Trophoblast cell (in vitro differentiated cells and primary cell): ENCODE data around the gene SLC39A9.

ENCODE experiments used
- DNase-seq, 2 donors: peaks; one replicate each; pipeline ENCODE4 v3.0.0-alpha.2; 2016
- H2AFZ ChIP-seq: 2 replicates; pipeline ENCODE4 v1.6.1; 2013; ENCODE audit warnings: low read length, moderate library complexity, mild to moderate bottlenecking; ENCODE audit not compliant: insufficient read depth, poor library complexity
- H2AK5ac ChIP-seq: 2 replicates; pipeline ENCODE4 v1.6.1; 2013; ENCODE audit warnings: mild to moderate bottlenecking, low read length
- H2BK120ac ChIP-seq: 2 replicates; pipeline ENCODE4 v1.6.1; 2013; ENCODE audit warnings: low read length, mild to moderate bottlenecking, moderate library complexity; ENCODE audit not compliant: insufficient read depth, poor library complexity
- H2BK12ac ChIP-seq: 2 replicates; pipeline ENCODE4 v1.6.1; 2013; ENCODE audit warnings: mild to moderate bottlenecking, low read length, moderate library complexity
- H2BK5ac ChIP-seq: 2 replicates; pipeline ENCODE4 v1.6.1; 2013; ENCODE audit warnings: low read length, low read depth, moderate library complexity, mild to moderate bottlenecking; ENCODE audit not compliant: poor library complexity
- H3K14ac ChIP-seq: 2 replicates; pipeline ENCODE4 v1.6.1; 2013; ENCODE audit warnings: mild to moderate bottlenecking, low read length
- H3K18ac ChIP-seq: 2 replicates; pipeline ENCODE4 v1.6.1; 2013; ENCODE audit warnings: mild to moderate bottlenecking, low read length
- H3K23ac ChIP-seq: 2 replicates; pipeline ENCODE4 v1.6.1; 2013; ENCODE audit warnings: low read length
- H3K27ac ChIP-seq: 2 replicates; pipeline ENCODE4 v1.5.1; 2013; ENCODE audit warnings: low read depth, mild to moderate bottlenecking, inconsistent platforms, low read length, moderate library complexity
- H3K27me3 ChIP-seq: 2 replicates; pipeline ENCODE4 v1.6.1; 2013; ENCODE audit warnings: inconsistent platforms, mild to moderate bottlenecking, low read length, moderate library complexity; ENCODE audit not compliant: insufficient read depth
- H3K36me3 ChIP-seq, 2 experiments: 1 replicate in 1 of 2; 2 replicates in 1 of 2; pipeline ENCODE4 v1.6.1; 2013; ENCODE audit warnings: low read length in 2 of 2, mild to moderate bottlenecking in 2 of 2, moderate library complexity in 1 of 2; ENCODE audit not compliant: insufficient read depth in 2 of 2, control insufficient read depth in 1 of 2
- H3K4ac ChIP-seq: 2 replicates; pipeline ENCODE4 v1.6.1; 2013; ENCODE audit warnings: low read depth, mild to moderate bottlenecking, low read length, moderate library complexity
- H3K4me1 ChIP-seq, 2 experiments: 1 replicate in 1 of 2; 2 replicates in 1 of 2; pipeline ENCODE4 v1.6.1; 2013; ENCODE audit warnings: low read length in 2 of 2, mild to moderate bottlenecking in 2 of 2, moderate library complexity in 1 of 2; ENCODE audit not compliant: insufficient read depth in 2 of 2, control insufficient read depth in 1 of 2
- H3K4me2 ChIP-seq: 2 replicates; pipeline ENCODE4 v1.6.1; 2013; ENCODE audit warnings: inconsistent platforms, mild to moderate bottlenecking, low read length, moderate library complexity
- H3K4me3 ChIP-seq: 2 replicates; pipeline ENCODE4 v1.5.1; 2013; ENCODE audit warnings: mild to moderate bottlenecking, low read depth, low read length, inconsistent platforms
- H3K79me1 ChIP-seq: one replicate; pipeline ENCODE4 v1.6.1; 2013; ENCODE audit warnings: low read length
- H3K79me2 ChIP-seq: 2 replicates; pipeline ENCODE4 v1.6.1; 2013; ENCODE audit warnings: low read length, mild to moderate bottlenecking; ENCODE audit not compliant: control insufficient read depth, insufficient read depth, poor library complexity
- H3K9ac ChIP-seq: 2 replicates; pipeline ENCODE4 v1.6.1; 2013; ENCODE audit warnings: mild to moderate bottlenecking, low read length
- H3K9me3 ChIP-seq: 2 replicates; pipeline ENCODE4 v1.6.1; 2013; ENCODE audit warnings: low read depth, mild to moderate bottlenecking, control low read depth, inconsistent platforms, low read length; ENCODE audit not compliant: insufficient read depth
- H4K12ac ChIP-seq: 2 replicates; pipeline ENCODE4 v1.6.1; 2013; ENCODE audit warnings: low read depth, mild to moderate bottlenecking, low read length, moderate library complexity
- H4K8ac ChIP-seq: 2 replicates; pipeline ENCODE4 v1.6.1; 2013; ENCODE audit warnings: low read depth, mild to moderate bottlenecking, low read length, moderate library complexity
- H4K91ac ChIP-seq: one replicate; pipeline ENCODE4 v1.6.1; 2013; ENCODE audit warnings: low read depth, mild to moderate bottlenecking, low read length, moderate library complexity
- WGBS: extraction: QIAGEN DNeasy Blood & Tissue Kit; methylation state at CpG from one replicate; pipeline ENCODE4 v1.1.7; 2013; ENCODE audit warnings: missing lambda C conversion rate; ENCODE audit not compliant: insufficient read length, insufficient coverage; ENCODE audit errors: extremely low coverage; 5-methylcytosine and 5-hydroxymethylcytosine counted together

The SLC39A9 gene

GRCh38 chr14:69449216-69449615 lies 50.7 kb downstream of the SLC39A9 start:
- no peaks in the 10 kb centered on the region for H3K27me3 ChIP-seq
- H4K12ac ChIP-seq = no peak overlapping the region
- H3K4me2 ChIP-seq = no peak overlapping the region
- H3K27ac ChIP-seq = no peak overlapping the region
- no peak overlapping the region for H2BK120ac ChIP-seq
- H4K91ac ChIP-seq = no peak overlapping the region
- H3K9me3 ChIP-seq = no peaks in the 10 kb centered on the region
- DNase-seq = peak; percentile 67 to 85
- H3K9ac ChIP-seq = no peak overlapping the region
- H2AK5ac ChIP-seq = no peak overlapping the region
- no peak overlapping the region for H3K23ac ChIP-seq
- H3K79me2 ChIP-seq = no peaks in the 10 kb centered on the region
- H3K79me1 ChIP-seq = no peaks in the 10 kb centered on the region
- H3K4me1 ChIP-seq = no peaks in the 10 kb centered on the region
- no peak overlapping the region for H3K14ac ChIP-seq
- H2AFZ ChIP-seq = no peak overlapping the region
- H4K8ac ChIP-seq = no peak overlapping the region
- H3K4me3 ChIP-seq = no peak overlapping the region
- peaks cover 2 to 3% of the 10 kb centered on the region in 2 experiments for H3K36me3 ChIP-seq
- H3K18ac ChIP-seq = no peak overlapping the region
- WGBS = no CpG with 5 or more reads among the region's 8 CpGs
- H2BK5ac ChIP-seq = no peak overlapping the region
- no peak overlapping the region for H2BK12ac ChIP-seq
- no peak overlapping the region for H3K4ac ChIP-seq

- no peak overlapping the region for H4K8ac ChIP-seq
- no peak overlapping the region for H2AFZ ChIP-seq
- H3K4me1 ChIP-seq = no peaks in the 10 kb centered on the region
- no peak overlapping the region for H2BK5ac ChIP-seq
- H3K23ac ChIP-seq = no peak overlapping the region
- H3K4me3 ChIP-seq = no peak overlapping the region
- no peak overlapping the region for H2BK120ac ChIP-seq
- H3K9ac ChIP-seq = no peak overlapping the region
- no CpG with 5 or more reads among the region's 2 CpGs for WGBS
- peaks cover 3 to 8% of the 10 kb centered on the region in 2 experiments for H3K36me3 ChIP-seq
- no peak overlapping the region for H3K4me2 ChIP-seq
- H3K79me2 ChIP-seq = no peaks in the 10 kb centered on the region
- no peak overlapping the region for H4K91ac ChIP-seq
- H3K9me3 ChIP-seq = no peaks in the 10 kb centered on the region
- H4K12ac ChIP-seq = no peak overlapping the region
- no peak overlapping the region for H3K4ac ChIP-seq
- no peak for DNase-seq
- no peak overlapping the region for H3K18ac ChIP-seq
- H3K79me1 ChIP-seq = no peaks in the 10 kb centered on the region
- H3K14ac ChIP-seq = no peak overlapping the region
- H2AK5ac ChIP-seq = no peak overlapping the region
- no peaks in the 10 kb centered on the region for H3K27me3 ChIP-seq
- H3K27ac ChIP-seq = no peak overlapping the region
- no peak overlapping the region for H2BK12ac ChIP-seq
Observed at GRCh38 chr14:69451941-69452340, 53.4 kb downstream of the SLC39A9 start.

DNA sequence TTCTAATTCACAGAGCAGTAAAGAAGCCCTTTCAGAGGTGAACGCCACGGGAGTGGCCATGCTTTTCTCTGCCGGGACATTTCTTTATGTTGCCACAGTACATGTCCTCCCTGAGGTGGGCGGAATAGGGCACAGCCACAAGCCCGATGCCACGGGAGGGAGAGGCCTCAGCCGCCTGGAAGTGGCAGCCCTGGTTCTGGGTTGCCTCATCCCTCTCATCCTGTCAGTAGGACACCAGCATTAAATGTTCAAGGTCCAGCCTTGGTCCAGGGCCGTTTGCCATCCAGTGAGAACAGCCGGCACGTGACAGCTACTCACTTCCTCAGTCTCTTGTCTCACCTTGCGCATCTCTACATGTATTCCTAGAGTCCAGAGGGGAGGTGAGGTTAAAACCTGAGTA lies 59.9 kb downstream of the SLC39A9 start:
- Histone ChIP-seq H2BK12ac (no peak overlapping the region), H3K79me1 (no peaks in the 10 kb centered on the region), H3K18ac (no peak overlapping the region), H3K14ac (no peak overlapping the region), H3K36me3 (peaks cover 12 to 17% of the 10 kb centered on the region in 2 experiments), H3K79me2 (no peaks in the 10 kb centered on the region), H3K4me1 (no peaks in the 10 kb centered on the region), H3K4me3 (no peak overlapping the region), H3K27ac (no peak overlapping the region), H2BK5ac (no peak overlapping the region), H2BK120ac (no peak overlapping the region), H3K23ac (no peak overlapping the region), H3K4me2 (no peak overlapping the region), H4K91ac (no peak overlapping the region), H2AK5ac (no peak overlapping the region), H4K8ac (no peak overlapping the region), H3K9ac (no peak overlapping the region), H3K27me3 (no peaks in the 10 kb centered on the region), H3K4ac (no peak overlapping the region), H4K12ac (no peak overlapping the region), H2AFZ (no peak overlapping the region), H3K9me3 (no peaks in the 10 kb centered on the region)
- no peak for DNase-seq
- no CpG with 5 or more reads among the region's 11 CpGs for WGBS

GRCh38 chr14:69459122-69459521 lies 60.6 kb downstream of the SLC39A9 start:
- no peak overlapping the region for H3K4me2 ChIP-seq
- no peak overlapping the region for H2BK12ac ChIP-seq
- no peak overlapping the region for H3K18ac ChIP-seq
- H3K4me3 ChIP-seq = no peak overlapping the region
- H3K9ac ChIP-seq = no peak overlapping the region
- H2BK120ac ChIP-seq = no peak overlapping the region
- peaks cover 11 to 15% of the 10 kb centered on the region in 2 experiments for H3K36me3 ChIP-seq
- DNase-seq = peak in 1 of 2 donors; percentile 23
- H3K27ac ChIP-seq = no peak overlapping the region
- H3K9me3 ChIP-seq = no peaks in the 10 kb centered on the region
- H2AK5ac ChIP-seq = no peak overlapping the region
- H3K4ac ChIP-seq = no peak overlapping the region
- no peak overlapping the region for H2AFZ ChIP-seq
- H3K14ac ChIP-seq = no peak overlapping the region
- H2BK5ac ChIP-seq = no peak overlapping the region
- no peak overlapping the region for H4K12ac ChIP-seq
- H3K4me1 ChIP-seq = no peaks in the 10 kb centered on the region
- H3K23ac ChIP-seq = no peak overlapping the region
- no peaks in the 10 kb centered on the region for H3K27me3 ChIP-seq
- WGBS = no CpG with 5 or more reads among the region's 1 CpG
- H4K8ac ChIP-seq = no peak overlapping the region
- H3K79me2 ChIP-seq = no peaks in the 10 kb centered on the region
- H4K91ac ChIP-seq = no peak overlapping the region
- no peaks in the 10 kb centered on the region for H3K79me1 ChIP-seq
